ENCODE data around the gene NPAS3. TPM values are rescaled to one million over a fixed set of nuclear protein-coding genes. Genes with fewer than 3 reads are reported as not detected.

The NPAS3 gene
- total and polyA plus RNA-seq, 7 donors, result 0.36 to 6.4 (median 4.6) TPM; not detected in 2

GRCh38 chr14:33563191-33563900, 624.7 kb downstream of the NPAS3 start:
- TF ChIP-seq CTCF (IDR thresholded peaks at IDR 0.05) (no peak), EP300 (IDR thresholded peaks at IDR 0.05) (no peak), POLR2A (IDR thresholded peaks at IDR 0.05) (no peak), POLR2AphosphoS5 (IDR thresholded peaks at IDR 0.05) (no peak)
- no peak overlapping the region for H3K4me3 ChIP-seq
- H3K27ac ChIP-seq, result no peak overlapping the region
- H3K27me3 ChIP-seq, result no peaks in the 10 kb centered on the region
- no peak for DNase-seq
- H3K9me3 ChIP-seq, result no peaks in the 10 kb centered on the region
- no peaks in the 10 kb centered on the region for H3K36me3 ChIP-seq
- 84 to 91% methylated on average over 2 of the region's 2 CpGs for WGBS, 2 donors
- no peaks in the 10 kb centered on the region for H3K4me1 ChIP-seq
- intact Hi-C loops (cut with DNase I), result no loop called here

GRCh38 chr14:33563901-33564197, 625.2 kb downstream of the NPAS3 start:
- intact Hi-C loops (cut with DNase I), result no loop called here
- Histone ChIP-seq H3K27ac (no peak overlapping the region), H3K27me3 (no peaks in the 10 kb centered on the region), H3K9me3 (no peaks in the 10 kb centered on the region), H3K4me3 (no peak overlapping the region), H3K36me3 (no peaks in the 10 kb centered on the region), H3K4me1 (no peaks in the 10 kb centered on the region)
- no peak for DNase-seq
- 80 to 90% methylated on average over 1 of the region's 1 CpG for WGBS, 2 donors
- TF ChIP-seq EP300 (IDR thresholded peaks at IDR 0.05) (no peak), POLR2AphosphoS5 (IDR thresholded peaks at IDR 0.05) (no peak), POLR2A (IDR thresholded peaks at IDR 0.05) (no peak), CTCF (IDR thresholded peaks at IDR 0.05) (no peak)

GRCh38 chr14:33564774-33565630, 626.3 kb downstream of the NPAS3 start:
- intact Hi-C loops (cut with DNase I), result no loop called here
- Histone ChIP-seq H3K27me3 (no peaks in the 10 kb centered on the region), H3K9me3 (no peaks in the 10 kb centered on the region), H3K4me3 (no peak overlapping the region), H3K4me1 (peaks cover 0 to 8% (median 4%) of the 10 kb centered on the region in 4 donors), H3K36me3 (no peaks in the 10 kb centered on the region), H3K27ac (no peak overlapping the region)
- no peak for DNase-seq
- WGBS, 2 donors, result 75 to 88% methylated on average over 3 of the region's 3 CpGs
- TF ChIP-seq EP300 (IDR thresholded peaks at IDR 0.05), result no peak
- TF ChIP-seq POLR2AphosphoS5 (IDR thresholded peaks at IDR 0.05), result no peak
- no peak for TF ChIP-seq POLR2A (IDR thresholded peaks at IDR 0.05)
- TF ChIP-seq CTCF (IDR thresholded peaks at IDR 0.05), result no peak

- no peak for TF ChIP-seq EP300 (IDR thresholded peaks at IDR 0.05)
- TF ChIP-seq POLR2A (IDR thresholded peaks at IDR 0.05), result no peak
- TF ChIP-seq POLR2AphosphoS5 (IDR thresholded peaks at IDR 0.05), result no peak
- TF ChIP-seq CTCF (IDR thresholded peaks at IDR 0.05), result no peak
- H3K36me3 ChIP-seq, result no peaks in the 10 kb centered on the region
Measured at GRCh38 chr14:33566082-33566481, 627.4 kb downstream of the NPAS3 start.

More at GRCh38 chr14:33566082-33566481, 627.4 kb downstream of the NPAS3 start:
- WGBS, 2 donors, result 90 to 94% methylated on average over 9 of the region's 9 CpGs
- peaks cover 0 to 19% (median 14%) of the 10 kb centered on the region in 4 donors for H3K4me1 ChIP-seq
- H3K4me3 ChIP-seq, result no peak overlapping the region
- no peaks in the 10 kb centered on the region for H3K27me3 ChIP-seq
- no peak overlapping the region for H3K27ac ChIP-seq
- no peaks in the 10 kb centered on the region for H3K9me3 ChIP-seq
- no peak for DNase-seq
- intact Hi-C loops (cut with DNase I), result no loop called here

All from sigmoid colon (tissue), 7 donors.